SW 1271 (cell line): Measurements from ENCODE around the gene SFMBT2.
"Not testable (repeated sequence)": the region's sequence is repeated elsewhere in the genome, so short reads cannot be mapped to it uniquely, and the experiment has no call there.

Experiments
- DNase-seq, 2 experiments: peaks; one replicate each; lab custom pipeline; 2025; lab: John Stamatoyannopoulos, UW

Gene SFMBT2

GRCh38 chr10:7401156-7401555 lies 9.7 kb downstream of the SFMBT2 start:
- DNase-seq: no peak

- no peak for DNase-seq
Measured at GRCh38 chr10:7400068-7400715, 10.6 kb downstream of the SFMBT2 start.

- DNase-seq: no peak
Measured at GRCh38 chr10:7399533-7399932, 11.3 kb downstream of the SFMBT2 start.

- no peak for DNase-seq
Measured at GRCh38 chr10:7397049-7398035, 13.5 kb downstream of the SFMBT2 start.

GRCh38 chr10:7392301-7392700 lies 18.5 kb downstream of the SFMBT2 start:
- not testable (repeated sequence) for DNase-seq

GRCh38 chr10:7391748-7392147 lies 19.1 kb downstream of the SFMBT2 start:
- DNase-seq: no peak

- not testable (repeated sequence) for DNase-seq
Measured at GRCh38 chr10:7390689-7391110, 20.1 kb downstream of the SFMBT2 start.

GRCh38 chr10:7389844-7390243 lies 21.0 kb downstream of the SFMBT2 start:
- DNase-seq: no peak

- DNase-seq: no peak
Measured at GRCh38 chr10:7389346-7389745, 21.5 kb downstream of the SFMBT2 start.

- DNase-seq: no peak
Measured at GRCh38 chr10:7388602-7389001, 22.2 kb downstream of the SFMBT2 start.

GRCh38 chr10:7388149-7388548 lies 22.7 kb downstream of the SFMBT2 start:
- not testable (repeated sequence) for DNase-seq

GRCh38 chr10:7385114-7385513 lies 25.7 kb downstream of the SFMBT2 start:
- DNase-seq: no peak

GRCh38 chr10:7383442-7383841 lies 27.4 kb downstream of the SFMBT2 start:
- DNase-seq: no peak

- no peak for DNase-seq
Measured at GRCh38 chr10:7380704-7381241, 30.1 kb downstream of the SFMBT2 start.

- DNase-seq: no peak
Measured at GRCh38 chr10:7378602-7379403, 32.0 kb downstream of the SFMBT2 start.

- DNase-seq: no peak
Measured at GRCh38 chr10:7377614-7378248, 33.1 kb downstream of the SFMBT2 start.

GRCh38 chr10:7374795-7375194 lies 36.0 kb downstream of the SFMBT2 start:
- no peak for DNase-seq

GRCh38 chr10:7373039-7373438 lies 37.8 kb downstream of the SFMBT2 start:
- no peak for DNase-seq

GRCh38 chr10:7372504-7372903 lies 38.3 kb downstream of the SFMBT2 start:
- DNase-seq: no peak

GRCh38 chr10:7370511-7370910 lies 40.3 kb downstream of the SFMBT2 start:
- no peak for DNase-seq

GRCh38 chr10:7365027-7365745 lies 45.6 kb downstream of the SFMBT2 start:
- DNase-seq: no peak
